A673 (cell line): ENCODE results near the gene TDP1.

Experiments
- EZH2 ChIP-seq: fragments of 200-600 bp; sonication (generic); IDR thresholded peaks from 2 replicates; pipeline ENCODE4 v1.6.1; 2017; ENCODE audit warnings: borderline replicate concordance, low read depth, mild to moderate bottlenecking, mixed read lengths, antibody characterized with exemption, low read length; ENCODE audit not compliant: poor library complexity, severe bottlenecking
- TF ChIP-seq, protein P1 (sequence below): fragments of 300-800, 200-600 bp; sonication (generic); conservative IDR thresholded peaks from 2 replicates; pipeline ENCODE4 v1.5.1; 2017; ENCODE audit warnings: low read depth, mild to moderate bottlenecking, antibody characterized with exemption, low read length, moderate library complexity, mixed read lengths

DNA sequence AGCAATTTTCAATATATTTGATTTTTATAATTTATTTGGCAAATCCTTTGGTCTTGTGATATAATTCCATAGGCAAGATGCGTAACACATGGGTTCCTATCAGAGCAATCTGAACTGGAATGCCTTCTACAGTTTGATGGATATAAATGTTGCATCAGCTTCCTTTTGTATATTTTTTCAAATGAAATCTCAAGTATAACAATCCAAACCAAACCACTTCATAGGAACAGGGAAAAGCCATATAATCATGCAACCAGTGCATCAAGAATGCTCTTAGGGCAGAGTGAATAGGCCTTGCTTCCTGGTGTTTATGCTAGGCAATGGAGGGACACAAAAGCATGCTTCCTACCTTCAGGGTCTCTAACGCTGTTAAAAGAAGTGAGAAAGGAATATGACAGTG lies 35.7 kb upstream of the TDP1 start:
- TF ChIP-seq, protein P1, sequence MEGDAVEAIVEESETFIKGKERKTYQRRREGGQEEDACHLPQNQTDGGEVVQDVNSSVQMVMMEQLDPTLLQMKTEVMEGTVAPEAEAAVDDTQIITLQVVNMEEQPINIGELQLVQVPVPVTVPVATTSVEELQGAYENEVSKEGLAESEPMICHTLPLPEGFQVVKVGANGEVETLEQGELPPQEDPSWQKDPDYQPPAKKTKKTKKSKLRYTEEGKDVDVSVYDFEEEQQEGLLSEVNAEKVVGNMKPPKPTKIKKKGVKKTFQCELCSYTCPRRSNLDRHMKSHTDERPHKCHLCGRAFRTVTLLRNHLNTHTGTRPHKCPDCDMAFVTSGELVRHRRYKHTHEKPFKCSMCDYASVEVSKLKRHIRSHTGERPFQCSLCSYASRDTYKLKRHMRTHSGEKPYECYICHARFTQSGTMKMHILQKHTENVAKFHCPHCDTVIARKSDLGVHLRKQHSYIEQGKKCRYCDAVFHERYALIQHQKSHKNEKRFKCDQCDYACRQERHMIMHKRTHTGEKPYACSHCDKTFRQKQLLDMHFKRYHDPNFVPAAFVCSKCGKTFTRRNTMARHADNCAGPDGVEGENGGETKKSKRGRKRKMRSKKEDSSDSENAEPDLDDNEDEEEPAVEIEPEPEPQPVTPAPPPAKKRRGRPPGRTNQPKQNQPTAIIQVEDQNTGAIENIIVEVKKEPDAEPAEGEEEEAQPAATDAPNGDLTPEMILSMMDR = no peak
- no peak for TF ChIP-seq EZH2
